Testis (tissue), 2 donors: ENCODE measurements around the gene SLC22A4.

Source experiments
- POLR2A ChIP-seq: fragments of 450-650 bp; IDR thresholded peaks from one replicate; pipeline ENCODE4 v1.6.1; 2017; ENCODE audit warnings: antibody characterized with exemption, mild to moderate bottlenecking, moderate library complexity
- TF ChIP-seq, protein P1 (sequence below), 3 experiments: fragments of 450-650 bp in 2 of 3; fragments of 200-600 bp in 1 of 3; sonication (generic) in 1 of 3; IDR thresholded peaks; one replicate each; pipeline ENCODE4 v1.5.1; 2016 to 2019; ENCODE audit warnings: antibody characterized with exemption in 3 of 3, mild to moderate bottlenecking in 2 of 3, moderate library complexity in 1 of 3

DNA sequence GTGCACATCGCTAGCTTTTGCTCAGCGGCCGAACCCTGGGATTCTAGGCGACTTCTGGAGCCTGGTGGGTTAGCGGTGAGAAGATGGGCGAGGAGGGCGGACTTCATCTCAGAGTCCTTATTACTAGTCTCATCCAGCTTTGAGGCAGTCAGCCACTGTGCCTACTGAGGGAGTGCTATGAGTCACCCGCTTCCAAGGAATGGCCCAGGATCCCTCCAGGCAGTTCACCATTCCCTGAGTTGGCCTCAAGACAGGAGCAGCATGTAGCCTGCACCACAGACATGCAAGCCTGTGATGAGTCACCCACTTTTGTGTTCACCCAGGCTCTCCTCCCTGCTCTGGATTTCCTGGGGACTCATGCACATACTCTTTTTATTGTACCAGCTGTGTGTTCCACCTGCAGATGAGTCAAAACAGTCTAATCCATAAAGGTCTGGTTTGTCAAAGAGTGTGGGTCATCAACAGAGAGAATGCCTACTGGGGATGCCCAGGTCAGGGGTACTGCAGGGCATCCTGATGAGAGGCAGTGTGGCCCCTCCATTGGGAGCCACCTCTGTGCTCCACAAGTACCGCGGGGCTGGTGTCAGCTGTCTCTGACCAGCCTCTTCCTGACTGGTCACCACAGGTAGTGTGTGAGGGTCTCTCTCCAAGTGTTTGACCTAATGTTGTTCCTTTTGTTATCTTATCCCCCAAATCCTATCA lies 95.5 kb downstream of the SLC22A4 start:
- TF ChIP-seq, protein P1, sequence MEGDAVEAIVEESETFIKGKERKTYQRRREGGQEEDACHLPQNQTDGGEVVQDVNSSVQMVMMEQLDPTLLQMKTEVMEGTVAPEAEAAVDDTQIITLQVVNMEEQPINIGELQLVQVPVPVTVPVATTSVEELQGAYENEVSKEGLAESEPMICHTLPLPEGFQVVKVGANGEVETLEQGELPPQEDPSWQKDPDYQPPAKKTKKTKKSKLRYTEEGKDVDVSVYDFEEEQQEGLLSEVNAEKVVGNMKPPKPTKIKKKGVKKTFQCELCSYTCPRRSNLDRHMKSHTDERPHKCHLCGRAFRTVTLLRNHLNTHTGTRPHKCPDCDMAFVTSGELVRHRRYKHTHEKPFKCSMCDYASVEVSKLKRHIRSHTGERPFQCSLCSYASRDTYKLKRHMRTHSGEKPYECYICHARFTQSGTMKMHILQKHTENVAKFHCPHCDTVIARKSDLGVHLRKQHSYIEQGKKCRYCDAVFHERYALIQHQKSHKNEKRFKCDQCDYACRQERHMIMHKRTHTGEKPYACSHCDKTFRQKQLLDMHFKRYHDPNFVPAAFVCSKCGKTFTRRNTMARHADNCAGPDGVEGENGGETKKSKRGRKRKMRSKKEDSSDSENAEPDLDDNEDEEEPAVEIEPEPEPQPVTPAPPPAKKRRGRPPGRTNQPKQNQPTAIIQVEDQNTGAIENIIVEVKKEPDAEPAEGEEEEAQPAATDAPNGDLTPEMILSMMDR (IDR thresholded peaks at IDR 0.05): no peak
- TF ChIP-seq POLR2A: no peak
